Breast epithelium (tissue), 3 donors: ENCODE measurements around the gene PLCB2.

Experiments
- CTCF ChIP-seq, 3 donors: fragments of 450-650 bp; IDR thresholded peaks; one replicate each; pipeline ENCODE4 v1.5.1; 2016 to 2017; ENCODE audit warnings: antibody characterized with exemption in 3 of 3, mild to moderate bottlenecking in 3 of 3, moderate library complexity in 3 of 3
- POLR2A ChIP-seq: fragments of 450-650 bp; IDR thresholded peaks from one replicate; pipeline ENCODE4 v1.6.1; 2016; ENCODE audit warnings: antibody characterized with exemption, mild to moderate bottlenecking, moderate library complexity

GRCh38 chr15:40265875-40266274, 41.9 kb downstream of the PLCB2 start:
- TF ChIP-seq CTCF (IDR thresholded peaks at IDR 0.05) = no peak
- TF ChIP-seq POLR2A = no peak
